ENCODE data around the gene GBP6. TPM values are rescaled to one million over a fixed set of nuclear protein-coding genes. Genes with fewer than 3 reads are reported as not detected.

Gene GBP6
- polyA plus RNA-seq, 3 donors = not detected

GRCh38 chr1:89378001-89378400 lies 14.1 kb downstream of the GBP6 start:
- peaks cover 0 to 4% of the 10 kb centered on the region in 2 donors for H3K9me3 ChIP-seq (replicated peaks in 1 of 2; ENCODE audit: control insufficient read depth in 1 of 2, insufficient read depth in 1 of 2, low read length in 2 of 2)
- no peak overlapping the region for H3K27ac Mint-ChIP-seq
- H2AFZ ChIP-seq (ENCODE audit: insufficient read depth, low read depth, low read length, poor library complexity, severe bottlenecking) = no peak overlapping the region
- no peak overlapping the region for H3K27ac ChIP-seq (ENCODE audit: low read depth in 1 of 2, low read length in 2 of 2)
- no peaks in the 10 kb centered on the region for H3K36me3 Mint-ChIP-seq
- no peak for TF ChIP-seq CTCF (IDR thresholded peaks at IDR 0.05)
- no peak overlapping the region for H3K4me2 ChIP-seq (replicated peaks; ENCODE audit: extremely low read depth, low read length, poor library complexity, severe bottlenecking)
- H4K20me1 ChIP-seq (ENCODE audit: insufficient read depth, low read length) = no peaks in the 10 kb centered on the region
- peaks cover 0 to 2% (median 0%) of the 10 kb centered on the region in 3 donors for H3K27me3 Mint-ChIP-seq (ENCODE audit: low read depth in 3 of 3)
- no peaks in the 10 kb centered on the region for H3K79me2 ChIP-seq (ENCODE audit: insufficient read depth, low read length)
- no peaks in the 10 kb centered on the region for H3K36me3 ChIP-seq (replicated peaks in 1 of 2; ENCODE audit: control insufficient read depth in 1 of 2, insufficient read depth in 2 of 2, low read length in 2 of 2)
- no peak overlapping the region for H3K4me3 ChIP-seq (replicated peaks in 1 of 3; ENCODE audit: low read depth in 2 of 3, low read length in 3 of 3)
- intact Hi-C loops (cut with micrococcal nuclease) = no loop called here
- H3K4me1 Mint-ChIP-seq = no peaks in the 10 kb centered on the region
- no peak overlapping the region for H3K4me3 Mint-ChIP-seq
- H3K9ac ChIP-seq (ENCODE audit: insufficient read depth, low read length, poor library complexity, severe bottlenecking) = no peak overlapping the region
- DNase-seq = no peak
- peaks cover 2 to 6% (median 4%) of the 10 kb centered on the region in 7 donors for H3K9me3 Mint-ChIP-seq
- H3K4me1 ChIP-seq (ENCODE audit: control insufficient read depth in 1 of 2, insufficient read depth in 2 of 2, low read length in 2 of 2) = no peaks in the 10 kb centered on the region
- no peaks in the 10 kb centered on the region for H3K27me3 ChIP-seq (ENCODE audit: control insufficient read depth in 2 of 2, insufficient read depth in 2 of 2, low read length in 2 of 2)

GRCh38 chr1:89381618-89382017 lies 17.8 kb downstream of the GBP6 start:
- H3K9ac ChIP-seq (ENCODE audit: insufficient read depth, low read length, poor library complexity, severe bottlenecking) = no peak overlapping the region
- H3K4me2 ChIP-seq (replicated peaks; ENCODE audit: extremely low read depth, low read length, poor library complexity, severe bottlenecking) = no peak overlapping the region
- no peaks in the 10 kb centered on the region for H4K20me1 ChIP-seq (ENCODE audit: insufficient read depth, low read length)
- H3K79me2 ChIP-seq (ENCODE audit: insufficient read depth, low read length) = no peaks in the 10 kb centered on the region
- intact Hi-C loops (cut with micrococcal nuclease) = no loop called here
- Mint-ChIP-seq H3K27ac (no peak overlapping the region), H3K4me1 (no peaks in the 10 kb centered on the region), H3K36me3 (no peaks in the 10 kb centered on the region), H3K9me3 (peaks cover 0 to 3% (median 0%) of the 10 kb centered on the region in 7 donors), H3K27me3 (ENCODE audit: low read depth in 3 of 3) (peaks cover 0 to 2% (median 0%) of the 10 kb centered on the region in 3 donors), H3K4me3 (no peak overlapping the region)
- no peaks in the 10 kb centered on the region for H3K36me3 ChIP-seq (replicated peaks in 1 of 2; ENCODE audit: control insufficient read depth in 1 of 2, insufficient read depth in 2 of 2, low read length in 2 of 2)
- H3K27me3 ChIP-seq (ENCODE audit: control insufficient read depth in 2 of 2, insufficient read depth in 2 of 2, low read length in 2 of 2) = no peaks in the 10 kb centered on the region
- no peak overlapping the region for H3K27ac ChIP-seq (ENCODE audit: low read depth in 1 of 2, low read length in 2 of 2)
- TF ChIP-seq CTCF (IDR thresholded peaks at IDR 0.05) = no peak
- H3K4me1 ChIP-seq (ENCODE audit: control insufficient read depth in 1 of 2, insufficient read depth in 2 of 2, low read length in 2 of 2) = no peaks in the 10 kb centered on the region
- H3K4me3 ChIP-seq (replicated peaks in 1 of 3; ENCODE audit: low read depth in 2 of 3, low read length in 3 of 3) = no peak overlapping the region
- no peaks in the 10 kb centered on the region for H3K9me3 ChIP-seq (replicated peaks in 1 of 2; ENCODE audit: control insufficient read depth in 1 of 2, insufficient read depth in 1 of 2, low read length in 2 of 2)
- 95% methylated on average over 6 of the region's 6 CpGs for WGBS (ENCODE audit: insufficient coverage)
- no peak overlapping the region for H2AFZ ChIP-seq (ENCODE audit: insufficient read depth, low read depth, low read length, poor library complexity, severe bottlenecking)
- no peak for DNase-seq
